Measurements from ENCODE around the gene ZNF697.

ZNF697 gene

GRCh38 chr1:119682141-119682540 is 34.1 kb upstream of the ZNF697 start:
- Histone ChIP-seq H3K23ac (ENCODE audit: low read length in 2 of 2) (no peak overlapping the region), H3K27ac (ENCODE audit: low read length, poor library complexity, severe bottlenecking) (no peak overlapping the region), H2AFZ (ENCODE audit: low read depth, low read length) (no peak overlapping the region), H4K91ac (ENCODE audit: low read length) (no peak overlapping the region), H3K4me1 (ENCODE audit: control insufficient read depth, insufficient read depth, low read depth, low read length) (no peaks in the 10 kb centered on the region), H3K79me1 (replicated peaks; ENCODE audit: low read length, poor library complexity, severe bottlenecking) (no peaks in the 10 kb centered on the region), H4K8ac (ENCODE audit: low read length) (no peak overlapping the region), H2AK5ac (ENCODE audit: low read length, severe bottlenecking) (no peak overlapping the region), H3K27me3 (ENCODE audit: control insufficient read depth in 1 of 2, insufficient read depth in 1 of 2, low read length in 2 of 2) (peaks cover 0 to 27% of the 10 kb centered on the region in 2 experiments), H2BK5ac (ENCODE audit: low read depth, low read length, poor library complexity, severe bottlenecking) (no peak overlapping the region), H3K9ac (ENCODE audit: low read length) (no peak overlapping the region), H3K14ac (ENCODE audit: low read length in 2 of 2) (no peak overlapping the region), H3K9me3 (ENCODE audit: control insufficient read depth, low read length) (no peaks in the 10 kb centered on the region), H2BK15ac (ENCODE audit: low read depth, poor library complexity, severe bottlenecking) (no peak overlapping the region), H2BK120ac (ENCODE audit: low read depth, low read length) (no peak overlapping the region), H3K4me2 (ENCODE audit: low read length, poor library complexity, severe bottlenecking) (no peak overlapping the region), H3K4ac (ENCODE audit: low read depth in 1 of 2, low read length in 2 of 2) (no peak overlapping the region), H3K4me3 (ENCODE audit: insufficient read depth in 1 of 2, low read depth in 1 of 2, low read length in 2 of 2) (no peak overlapping the region), H3K36me3 (ENCODE audit: control insufficient read depth in 1 of 2, insufficient read depth in 2 of 2, low read depth in 1 of 2, low read length in 2 of 2) (no peaks in the 10 kb centered on the region), H3K18ac (ENCODE audit: low read depth in 1 of 2, low read length in 2 of 2) (no peak overlapping the region), H2BK12ac (ENCODE audit: low read length in 2 of 2) (no peak overlapping the region)
- no peak for DNase-seq

DNA sequence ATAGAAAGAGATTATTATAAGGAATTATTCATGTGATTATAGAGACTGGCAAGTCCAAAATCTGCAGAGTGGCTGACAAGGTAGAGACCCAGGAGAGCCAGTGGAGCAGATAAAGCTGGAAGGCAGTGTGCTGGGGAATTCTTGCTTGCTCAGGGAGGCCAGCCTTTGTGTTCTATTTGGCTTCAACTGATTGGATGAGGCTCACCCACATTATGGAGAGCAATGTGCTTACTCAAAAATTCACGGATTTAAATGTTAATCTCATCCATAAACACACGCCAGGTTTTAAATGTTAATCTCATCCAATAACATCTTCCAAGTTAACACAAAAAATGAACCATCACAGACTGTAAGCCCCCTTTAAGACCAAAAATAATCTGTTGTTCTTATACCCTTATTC is 33.5 kb upstream of the ZNF697 start:
- WGBS, result 88% methylated on average over 2 of the region's 2 CpGs

GRCh38 chr1:119680723-119681122 is 32.7 kb upstream of the ZNF697 start:
- Histone ChIP-seq H2BK5ac (ENCODE audit: low read depth, low read length, poor library complexity, severe bottlenecking) (no peak overlapping the region), H3K79me1 (replicated peaks; ENCODE audit: low read length, poor library complexity, severe bottlenecking) (no peaks in the 10 kb centered on the region), H2BK120ac (ENCODE audit: low read depth, low read length) (no peak overlapping the region), H2AK5ac (ENCODE audit: low read length, severe bottlenecking) (no peak overlapping the region), H2BK15ac (ENCODE audit: low read depth, poor library complexity, severe bottlenecking) (no peak overlapping the region), H3K18ac (ENCODE audit: low read depth in 1 of 2, low read length in 2 of 2) (no peak overlapping the region), H4K8ac (ENCODE audit: low read length) (no peak overlapping the region), H3K36me3 (ENCODE audit: control insufficient read depth in 1 of 2, insufficient read depth in 2 of 2, low read depth in 1 of 2, low read length in 2 of 2) (no peaks in the 10 kb centered on the region), H3K4me2 (ENCODE audit: low read length, poor library complexity, severe bottlenecking) (no peak overlapping the region), H3K27me3 (ENCODE audit: control insufficient read depth in 1 of 2, insufficient read depth in 1 of 2, low read length in 2 of 2) (peaks cover 0 to 19% of the 10 kb centered on the region in 2 experiments), H3K9ac (ENCODE audit: low read length) (no peak overlapping the region), H3K4me3 (ENCODE audit: insufficient read depth in 1 of 2, low read depth in 1 of 2, low read length in 2 of 2) (no peak overlapping the region), H3K4me1 (ENCODE audit: control insufficient read depth, insufficient read depth, low read depth, low read length) (no peaks in the 10 kb centered on the region), H3K23ac (ENCODE audit: low read length in 2 of 2) (no peak overlapping the region), H2AFZ (ENCODE audit: low read depth, low read length) (no peak overlapping the region), H2BK12ac (ENCODE audit: low read length in 2 of 2) (no peak overlapping the region), H4K91ac (ENCODE audit: low read length) (no peak overlapping the region), H3K27ac (ENCODE audit: low read length, poor library complexity, severe bottlenecking) (no peak overlapping the region), H3K14ac (ENCODE audit: low read length in 2 of 2) (no peak overlapping the region), H3K4ac (ENCODE audit: low read depth in 1 of 2, low read length in 2 of 2) (no peak overlapping the region), H3K9me3 (ENCODE audit: control insufficient read depth, low read length) (no peaks in the 10 kb centered on the region)
- 93% methylated on average over 1 of the region's 2 CpGs for WGBS
- no peak for DNase-seq

More for the DNA sequence above, 33.5 kb upstream of the ZNF697 start:
- Histone ChIP-seq H2BK12ac (ENCODE audit: low read length in 2 of 2) (no peak overlapping the region), H3K18ac (ENCODE audit: low read depth in 1 of 2, low read length in 2 of 2) (no peak overlapping the region), H2AK5ac (ENCODE audit: low read length, severe bottlenecking) (no peak overlapping the region), H2BK15ac (ENCODE audit: low read depth, poor library complexity, severe bottlenecking) (no peak overlapping the region), H3K4me3 (ENCODE audit: insufficient read depth in 1 of 2, low read depth in 1 of 2, low read length in 2 of 2) (no peak overlapping the region), H3K36me3 (ENCODE audit: control insufficient read depth in 1 of 2, insufficient read depth in 2 of 2, low read depth in 1 of 2, low read length in 2 of 2) (no peaks in the 10 kb centered on the region), H2BK120ac (ENCODE audit: low read depth, low read length) (no peak overlapping the region), H3K9ac (ENCODE audit: low read length) (no peak overlapping the region), H4K8ac (ENCODE audit: low read length) (no peak overlapping the region), H2AFZ (ENCODE audit: low read depth, low read length) (no peak overlapping the region), H3K23ac (ENCODE audit: low read length in 2 of 2) (no peak overlapping the region), H4K91ac (ENCODE audit: low read length) (no peak overlapping the region), H3K27me3 (ENCODE audit: control insufficient read depth in 1 of 2, insufficient read depth in 1 of 2, low read length in 2 of 2) (peaks cover 0 to 23% of the 10 kb centered on the region in 2 experiments), H3K4me1 (ENCODE audit: control insufficient read depth, insufficient read depth, low read depth, low read length) (no peaks in the 10 kb centered on the region), H3K4me2 (ENCODE audit: low read length, poor library complexity, severe bottlenecking) (no peak overlapping the region), H3K79me1 (replicated peaks; ENCODE audit: low read length, poor library complexity, severe bottlenecking) (no peaks in the 10 kb centered on the region), H3K4ac (ENCODE audit: low read depth in 1 of 2, low read length in 2 of 2) (no peak overlapping the region), H2BK5ac (ENCODE audit: low read depth, low read length, poor library complexity, severe bottlenecking) (no peak overlapping the region), H3K14ac (ENCODE audit: low read length in 2 of 2) (no peak overlapping the region), H3K27ac (ENCODE audit: low read length, poor library complexity, severe bottlenecking) (no peak overlapping the region), H3K9me3 (ENCODE audit: control insufficient read depth, low read length) (no peaks in the 10 kb centered on the region)
- DNase-seq, result no peak

DNA sequence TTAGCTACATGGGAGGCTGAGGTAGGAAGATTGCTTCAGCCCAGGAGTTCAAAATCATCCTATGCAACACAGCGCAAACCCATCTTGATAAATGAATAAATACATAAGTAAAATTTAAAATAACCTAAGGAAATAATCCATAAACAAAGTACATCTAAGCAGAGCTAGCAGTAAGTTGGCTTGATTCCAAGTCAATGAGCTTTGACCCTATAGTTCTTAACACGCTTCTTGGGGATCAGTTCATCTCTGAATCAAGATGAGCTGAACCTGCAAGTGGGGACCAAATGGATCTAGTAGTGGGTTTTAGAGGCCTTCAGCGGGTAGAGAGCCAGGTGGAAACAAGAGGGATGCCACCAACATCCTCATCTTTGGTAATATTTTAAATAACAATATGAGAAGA is 32.1 kb upstream of the ZNF697 start:
- H2AK5ac ChIP-seq (ENCODE audit: low read length, severe bottlenecking), result no peak overlapping the region
- H2BK15ac ChIP-seq (ENCODE audit: low read depth, poor library complexity, severe bottlenecking), result no peak overlapping the region
- no peak overlapping the region for H3K4ac ChIP-seq (ENCODE audit: low read depth in 1 of 2, low read length in 2 of 2)
- peaks cover 0 to 19% of the 10 kb centered on the region in 2 experiments for H3K27me3 ChIP-seq (ENCODE audit: control insufficient read depth in 1 of 2, insufficient read depth in 1 of 2, low read length in 2 of 2)
- no peak overlapping the region for H2BK12ac ChIP-seq (ENCODE audit: low read length in 2 of 2)
- no peaks in the 10 kb centered on the region for H3K4me1 ChIP-seq (ENCODE audit: control insufficient read depth, insufficient read depth, low read depth, low read length)
- H2AFZ ChIP-seq (ENCODE audit: low read depth, low read length), result no peak overlapping the region
- H4K8ac ChIP-seq (ENCODE audit: low read length), result no peak overlapping the region
- H4K91ac ChIP-seq (ENCODE audit: low read length), result no peak overlapping the region
- H3K18ac ChIP-seq (ENCODE audit: low read depth in 1 of 2, low read length in 2 of 2), result no peak overlapping the region
- no peak overlapping the region for H3K4me3 ChIP-seq (ENCODE audit: insufficient read depth in 1 of 2, low read depth in 1 of 2, low read length in 2 of 2)
- H3K36me3 ChIP-seq (ENCODE audit: control insufficient read depth in 1 of 2, insufficient read depth in 2 of 2, low read depth in 1 of 2, low read length in 2 of 2), result no peaks in the 10 kb centered on the region
- no peak overlapping the region for H2BK120ac ChIP-seq (ENCODE audit: low read depth, low read length)
- no peak overlapping the region for H2BK5ac ChIP-seq (ENCODE audit: low read depth, low read length, poor library complexity, severe bottlenecking)
- no peaks in the 10 kb centered on the region for H3K9me3 ChIP-seq (ENCODE audit: control insufficient read depth, low read length)
- H3K79me1 ChIP-seq (replicated peaks; ENCODE audit: low read length, poor library complexity, severe bottlenecking), result no peaks in the 10 kb centered on the region
- 89% methylated on average over 2 of the region's 3 CpGs for WGBS
- no peak overlapping the region for H3K4me2 ChIP-seq (ENCODE audit: low read length, poor library complexity, severe bottlenecking)
- no peak overlapping the region for H3K27ac ChIP-seq (ENCODE audit: low read length, poor library complexity, severe bottlenecking)
- H3K23ac ChIP-seq (ENCODE audit: low read length in 2 of 2), result no peak overlapping the region
- DNase-seq, result no peak
- H3K14ac ChIP-seq (ENCODE audit: low read length in 2 of 2), result no peak overlapping the region
- no peak overlapping the region for H3K9ac ChIP-seq (ENCODE audit: low read length)
